Lower lobe of right lung (tissue), 2 donors: ENCODE results near the gene DRGX. TPM values are rescaled to one million over a fixed set of nuclear protein-coding genes. Genes with fewer than 3 reads are reported as not detected.
A peak's percentile ranks its signal among the peaks of the same experiment; 100 is the strongest.

Experiments
- ATAC-seq, 2 donors: fragments of 200-7000 bp; cut with Tn5 transposase; one replicate each; pipeline ENCODE4 v1.9.1; 2020 to 2022; ENCODE audit warnings: mild to moderate bottlenecking in 2 of 2, moderate library complexity in 2 of 2
- DNase-seq: peaks from one replicate; pipeline ENCODE4 v3.0.0-alpha.2; 2020
- H3K27ac ChIP-seq: fragments of 200-600 bp; one replicate; pipeline ENCODE4 v1.8.0; 2022
- H3K27me3 ChIP-seq: fragments of 200-600 bp; one replicate; pipeline ENCODE4 v1.8.0; 2022; ENCODE audit warnings: low read depth
- H3K36me3 ChIP-seq: fragments of 200-600 bp; one replicate; pipeline ENCODE4 v1.8.0; 2022; ENCODE audit warnings: mild to moderate bottlenecking
- H3K4me1 ChIP-seq: fragments of 200-600 bp; one replicate; pipeline ENCODE4 v1.8.0; 2022
- H3K4me3 ChIP-seq: fragments of 200-600 bp; one replicate; pipeline ENCODE4 v1.8.0; 2022; ENCODE audit warnings: mild to moderate bottlenecking
- H3K9me3 ChIP-seq: fragments of 200-600 bp; one replicate; pipeline ENCODE4 v1.8.0; 2022
- CTCF ChIP-seq: fragments of 200-600 bp; IDR thresholded peaks from one replicate; pipeline ENCODE4 v1.8.0; 2022; ENCODE audit warnings: antibody characterized with exemption, mild to moderate bottlenecking
- intact Hi-C: fragments of 100-400 bp; cut with DNase I; formaldehyde crosslinking; loops from one replicate; pipeline ENCODE4 v1.11.0; 2022
- total RNA-seq: library from RNA; stranded (reverse); fragmentation: NEBNext Ultra II Directional; extraction: Animal tissue kit (Norgen Biotek cat#: 25700); gene quantifications from one replicate; pipeline ENCODE4 v1.2.1, GENCODE V29; 2021
- donor health status: DM: no; HTN: yes; CAD: no; lungs with severe emphysema.

DRGX gene
- total RNA-seq, 1 donor from 2014 or later = not detected

GRCh38 chr10:49418328-49418727 lies 22.4 kb upstream of the DRGX start:
- intact Hi-C loops = no loop called here
- Histone ChIP-seq H3K4me1 (no peaks in the 10 kb centered on the region), H3K9me3 (no peaks in the 10 kb centered on the region), H3K27me3 (no peaks in the 10 kb centered on the region), H3K4me3 (no peak overlapping the region), H3K27ac (no peak overlapping the region), H3K36me3 (no peaks in the 10 kb centered on the region)
- no peak for DNase-seq
- no peak for TF ChIP-seq CTCF
- peak; percentile 13 to 18 for ATAC-seq

GRCh38 chr10:49418053-49418326 lies 22.1 kb upstream of the DRGX start:
- no peaks in the 10 kb centered on the region for H3K36me3 ChIP-seq
- intact Hi-C loops = no loop called here
- no peaks in the 10 kb centered on the region for H3K4me1 ChIP-seq
- no peak overlapping the region for H3K4me3 ChIP-seq
- H3K27ac ChIP-seq = no peak overlapping the region
- ATAC-seq (peak in 1 of 2 donors; percentile 33), DNase-seq (no peak)
- H3K27me3 ChIP-seq = no peaks in the 10 kb centered on the region
- no peaks in the 10 kb centered on the region for H3K9me3 ChIP-seq
- TF ChIP-seq CTCF = no peak

GRCh38 chr10:49417311-49418052 lies 21.6 kb upstream of the DRGX start:
- TF ChIP-seq CTCF = no peak
- Histone ChIP-seq H3K4me3 (no peak overlapping the region), H3K4me1 (no peaks in the 10 kb centered on the region), H3K9me3 (no peaks in the 10 kb centered on the region), H3K27ac (no peak overlapping the region), H3K36me3 (no peaks in the 10 kb centered on the region), H3K27me3 (no peaks in the 10 kb centered on the region)
- ATAC-seq = no peak
- intact Hi-C loops = no loop called here
- DNase-seq = no peak

- H3K27ac ChIP-seq = no peak overlapping the region
- DNase-seq (no peak), ATAC-seq (no peak)
- H3K27me3 ChIP-seq = no peaks in the 10 kb centered on the region
- H3K4me1 ChIP-seq = no peaks in the 10 kb centered on the region
- H3K9me3 ChIP-seq = no peaks in the 10 kb centered on the region
- no peak for TF ChIP-seq CTCF
- no peaks in the 10 kb centered on the region for H3K36me3 ChIP-seq
- H3K4me3 ChIP-seq = no peak overlapping the region
- intact Hi-C loops = no loop called here
Measured at GRCh38 chr10:49415846-49416245, 20.0 kb upstream of the DRGX start.

GRCh38 chr10:49415109-49415508 lies 19.2 kb upstream of the DRGX start:
- no peaks in the 10 kb centered on the region for H3K27me3 ChIP-seq
- TF ChIP-seq CTCF = no peak
- ATAC-seq (no peak), DNase-seq (no peak)
- H3K4me1 ChIP-seq = no peaks in the 10 kb centered on the region
- H3K36me3 ChIP-seq = no peaks in the 10 kb centered on the region
- no peak overlapping the region for H3K27ac ChIP-seq
- intact Hi-C loops = no loop called here
- H3K4me3 ChIP-seq = no peak overlapping the region
- no peaks in the 10 kb centered on the region for H3K9me3 ChIP-seq

GRCh38 chr10:49414496-49414895 lies 18.6 kb upstream of the DRGX start:
- no peak for TF ChIP-seq CTCF
- intact Hi-C loops = no loop called here

More at GRCh38 chr10:49414496-49414895, 18.6 kb upstream of the DRGX start:
- H3K27ac ChIP-seq = no peak overlapping the region
- no peaks in the 10 kb centered on the region for H3K36me3 ChIP-seq
- no peaks in the 10 kb centered on the region for H3K27me3 ChIP-seq
- ATAC-seq = no peak
- H3K4me1 ChIP-seq = no peaks in the 10 kb centered on the region
- no peak overlapping the region for H3K4me3 ChIP-seq
- no peaks in the 10 kb centered on the region for H3K9me3 ChIP-seq
- no peak for DNase-seq
